Measurements from ENCODE around the gene NLGN4X.

Gene NLGN4X

DNA sequence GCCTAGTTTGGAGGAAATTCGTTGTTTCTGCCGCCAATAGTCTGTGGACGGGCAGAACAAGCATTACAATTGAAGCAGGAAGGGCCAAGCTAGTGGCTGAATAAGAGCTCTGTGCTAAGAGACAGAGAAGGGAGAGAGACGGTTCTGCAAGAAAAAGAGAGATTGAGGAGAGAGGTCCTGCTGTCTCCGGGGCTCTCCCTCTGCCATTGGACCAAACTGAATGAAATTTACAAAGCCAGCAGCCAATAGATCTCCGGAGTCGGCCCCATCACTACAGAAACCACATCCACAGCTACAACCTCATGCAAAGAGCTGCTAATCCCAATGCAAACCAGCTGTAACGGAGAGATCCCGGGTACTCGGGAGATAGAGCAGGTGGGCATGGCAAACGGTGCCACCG lies at the start of gene NLGN4X:
Gene NLGN4X (minus strand): TSS at position 148 of the 400 bp plus-strand sequence. CDS start 77,401 bp downstream, outside the sequence.
- DNase-seq, result no peak

DNA sequence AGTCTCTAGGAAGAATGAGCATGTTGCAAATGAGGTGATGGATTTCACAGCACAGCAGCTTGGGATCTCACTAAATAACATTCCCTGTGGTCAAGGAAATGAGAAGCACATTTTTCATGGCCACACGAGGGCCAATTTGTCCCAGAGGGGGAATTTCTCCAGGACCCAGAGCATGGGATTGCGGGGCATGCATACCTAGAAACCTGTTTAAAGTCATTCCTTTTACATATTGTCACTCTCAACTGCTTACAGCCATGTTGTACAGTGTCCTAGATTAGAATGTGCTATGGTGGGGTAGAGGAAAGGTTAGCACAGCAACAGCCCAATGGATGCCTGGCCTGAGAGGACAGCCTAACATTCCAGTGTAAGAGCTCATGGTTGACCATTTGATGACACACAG lies 37.4 kb upstream of the NLGN4X start:
- DNase-seq, result no peak

DNA sequence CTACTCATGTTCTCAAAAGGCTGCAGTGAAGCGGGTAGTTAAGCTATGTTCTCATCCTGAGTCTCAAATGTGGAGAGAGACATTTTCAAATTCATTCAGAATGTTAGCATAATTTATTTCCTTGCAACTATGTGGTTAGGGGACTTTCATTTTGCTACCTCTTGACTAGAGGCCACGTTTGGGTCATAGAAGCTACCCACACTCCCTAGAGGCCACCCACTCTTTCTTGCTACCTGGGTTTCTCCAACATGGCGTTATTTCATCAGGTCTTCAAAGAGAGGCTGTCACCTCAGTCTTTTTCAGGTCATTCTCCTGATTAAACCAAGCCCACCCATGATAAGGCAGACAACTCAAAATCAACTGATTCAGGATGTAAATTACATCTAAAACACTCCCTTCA lies 34.3 kb upstream of the NLGN4X start:
- no peak for DNase-seq

DNA sequence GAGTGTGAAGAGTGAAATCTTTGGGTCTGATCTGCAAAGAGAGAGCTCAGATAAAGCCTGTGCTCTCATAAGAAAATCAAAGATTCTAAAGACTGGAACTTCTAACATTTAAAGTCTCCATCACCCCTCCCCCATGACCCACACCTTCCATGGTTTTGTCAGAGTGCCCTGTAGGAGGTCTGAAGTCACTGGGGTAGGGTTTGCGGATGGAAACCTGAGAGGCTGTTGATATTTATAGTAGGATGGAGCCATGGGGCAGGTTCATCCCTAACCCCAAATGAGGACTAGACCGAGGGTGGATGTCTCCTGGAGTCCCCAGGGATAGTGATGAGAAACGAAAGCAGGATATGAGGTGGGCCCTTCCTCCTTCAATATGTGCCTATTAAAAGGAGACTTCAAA lies 28.4 kb upstream of the NLGN4X start:
- no peak for DNase-seq

DNA sequence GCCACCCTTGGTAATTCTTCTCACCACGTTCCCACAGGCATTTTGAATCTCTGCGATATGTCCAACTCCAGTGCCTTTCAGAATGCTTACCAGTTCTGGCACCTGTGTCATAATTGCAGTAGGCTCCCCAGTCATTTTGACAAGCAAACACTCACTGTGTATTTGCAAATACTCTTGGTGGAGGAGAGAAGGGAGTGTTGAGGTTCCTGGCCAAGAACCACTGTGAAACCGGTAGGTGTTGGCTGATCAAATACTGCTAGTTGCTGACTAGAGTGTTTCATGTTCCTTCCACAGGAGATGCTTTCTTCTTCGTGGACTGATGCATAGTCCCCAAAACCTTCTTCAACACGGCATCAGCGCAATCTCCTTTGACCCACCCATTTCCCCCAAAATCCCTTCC lies 16.0 kb upstream of the NLGN4X start:
- no peak for DNase-seq

DNA sequence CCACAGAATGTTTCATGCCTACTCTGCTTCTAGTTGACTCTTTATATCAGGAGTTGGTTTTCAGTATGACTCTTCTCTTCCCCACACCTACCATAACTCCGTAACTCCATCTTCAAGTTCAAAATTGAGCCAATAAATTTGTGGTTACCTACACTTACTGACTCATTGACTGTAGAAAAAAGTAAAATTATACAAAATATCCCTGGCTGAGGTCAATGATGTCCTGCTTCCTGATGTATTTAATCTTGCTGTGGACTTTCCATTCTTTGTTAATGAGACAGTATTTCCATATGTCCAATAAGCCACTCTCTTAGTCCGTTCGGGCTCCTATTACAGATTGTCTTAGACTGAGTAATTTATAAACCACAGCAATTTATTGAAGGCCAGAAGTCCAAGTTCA lies 9.9 kb upstream of the NLGN4X start:
- DNase-seq, result no peak

DNA sequence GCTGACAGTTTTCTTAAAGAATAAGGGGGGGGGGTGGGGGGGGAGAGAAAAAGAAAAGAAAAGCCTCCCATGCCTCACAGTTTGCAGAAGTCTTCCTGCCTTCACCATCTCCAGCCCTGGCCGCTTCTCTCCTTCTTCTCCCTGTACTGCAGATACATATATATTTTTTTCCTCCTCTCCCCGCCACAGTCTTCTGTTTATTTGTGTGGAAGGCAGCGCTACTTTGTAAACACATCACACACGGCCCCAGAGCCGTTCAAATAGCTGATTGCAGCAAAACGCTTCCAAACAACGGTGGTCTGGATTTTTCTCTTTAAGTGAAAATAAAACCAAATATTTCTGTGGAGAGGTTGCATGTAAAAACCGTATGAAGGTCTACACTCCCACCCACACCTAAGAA lies 732 bp downstream of the NLGN4X start:
- no peak for DNase-seq

DNA sequence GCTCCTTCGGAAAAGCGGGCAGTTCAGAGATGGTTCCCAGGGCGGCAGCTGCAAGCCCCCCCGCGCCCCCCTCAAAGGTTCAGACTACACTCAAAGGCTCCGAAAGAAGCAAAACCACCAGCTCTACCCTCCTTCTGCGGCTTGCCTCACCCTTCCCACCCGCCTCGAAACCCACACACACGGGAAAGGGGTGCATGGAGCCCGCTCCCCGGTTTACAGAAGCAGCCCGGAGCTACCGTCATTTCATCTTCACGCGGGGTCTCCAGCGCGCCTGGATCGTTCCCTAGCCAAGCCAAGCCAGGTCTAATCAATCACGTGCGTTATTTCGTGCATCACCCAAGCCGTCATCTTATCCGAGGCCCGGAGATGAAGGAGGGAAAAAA lies 1.2 kb downstream of the NLGN4X start:
- no peak for DNase-seq

DNA sequence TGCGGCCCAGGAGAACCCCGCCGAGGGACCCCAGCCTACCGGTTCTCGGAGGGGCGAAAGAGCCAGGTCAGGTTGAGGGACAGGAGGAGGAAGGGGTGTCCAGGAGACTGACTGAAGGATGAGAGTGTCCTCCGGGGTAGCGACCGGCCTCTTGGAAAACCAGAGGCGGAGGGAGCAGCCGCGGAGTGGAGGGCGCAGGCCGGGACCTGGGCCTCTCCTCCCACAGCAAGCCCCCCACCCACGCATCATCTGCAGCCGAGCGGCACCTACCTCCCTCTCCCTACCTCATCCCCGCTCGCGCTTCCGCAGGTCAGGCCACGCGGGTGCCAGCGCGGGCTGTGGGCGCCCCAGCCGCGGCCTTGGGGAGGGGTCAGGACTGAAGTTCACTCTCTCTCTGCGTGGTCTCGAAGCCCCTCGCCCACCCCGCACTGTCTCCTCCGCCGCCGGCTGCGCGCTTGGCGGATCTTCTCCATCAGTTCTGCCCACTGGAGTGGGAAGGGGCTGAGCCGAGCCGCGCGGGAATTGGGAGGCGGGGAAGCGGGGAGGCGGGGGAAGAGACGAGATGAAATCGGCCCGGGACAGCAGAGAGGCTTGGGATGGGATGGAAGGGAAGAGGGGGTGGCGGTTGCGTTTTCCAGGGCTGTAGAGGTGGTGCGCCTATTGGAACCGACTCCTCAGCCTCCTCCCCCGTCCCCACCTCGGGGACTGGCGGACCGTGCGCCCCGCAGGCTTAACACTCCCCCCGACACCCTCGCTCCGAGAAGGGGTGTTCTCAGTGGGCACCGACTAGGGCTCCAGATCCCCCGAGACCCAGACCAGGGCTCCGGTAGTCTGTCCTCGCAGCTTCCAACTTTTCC lies 1.8 kb downstream of the NLGN4X start:
- DNase-seq, result no peak

DNA sequence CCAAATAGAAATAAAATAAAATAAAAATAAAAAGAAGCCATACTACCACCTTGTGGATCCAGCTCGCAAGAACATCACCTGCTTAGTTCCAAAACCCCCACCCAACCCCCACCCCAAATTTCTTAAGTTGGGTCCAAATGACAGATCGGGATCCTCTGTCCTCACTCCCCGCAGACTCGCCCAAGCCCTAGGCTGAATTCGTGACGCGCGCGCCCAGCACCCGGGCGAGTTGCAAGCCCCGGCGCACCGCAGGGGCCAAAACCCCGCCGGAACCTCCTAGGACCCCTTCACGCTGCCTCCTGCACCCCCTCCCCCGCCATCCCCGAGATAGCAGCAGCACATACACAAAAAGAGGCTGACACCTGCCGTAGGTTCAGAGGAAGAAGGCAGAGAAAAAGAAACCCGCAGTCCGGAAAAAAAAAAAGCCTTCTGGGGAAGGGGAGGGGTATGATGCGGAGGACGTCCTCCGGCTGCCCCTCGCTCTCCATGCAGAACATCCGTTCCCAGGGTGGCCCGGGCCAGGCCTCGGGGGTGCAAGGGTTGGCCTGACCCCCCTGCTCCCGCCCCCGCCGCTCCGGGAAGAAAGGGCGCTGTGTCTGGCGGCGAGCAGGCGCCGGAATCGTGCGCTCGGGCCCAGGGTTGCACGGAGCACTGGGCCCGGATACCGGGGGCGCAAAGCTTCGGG lies 2.6 kb downstream of the NLGN4X start:
- DNase-seq, result no peak

DNA sequence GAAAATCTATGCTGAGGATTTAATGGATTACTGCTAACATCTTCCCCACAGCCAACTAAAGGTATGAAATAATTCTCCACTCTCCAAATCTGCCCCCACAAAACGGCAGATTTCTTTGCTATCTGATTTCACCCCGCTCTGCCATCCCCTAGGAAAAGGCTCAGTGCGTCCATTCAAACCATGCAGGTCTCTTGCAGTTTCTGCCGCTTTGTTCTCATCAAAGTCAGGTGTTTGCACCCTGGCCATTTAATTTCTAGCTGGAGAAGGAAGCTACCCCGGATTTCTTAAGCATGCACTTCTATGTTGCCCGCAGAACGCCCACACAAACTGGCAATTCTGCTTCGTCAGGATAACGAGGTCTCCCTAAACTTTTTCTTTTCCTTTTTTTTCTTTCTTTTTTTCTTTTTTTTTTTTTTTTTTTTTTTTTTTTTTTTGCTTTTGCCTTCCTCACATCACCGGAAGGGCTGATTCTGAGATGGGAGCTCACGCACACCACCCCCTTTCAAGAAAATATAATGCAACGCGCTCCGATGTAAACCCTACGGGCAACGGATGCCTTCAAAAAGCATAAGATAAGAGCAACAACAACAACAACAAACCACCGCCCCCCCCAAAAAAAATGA lies 3.3 kb downstream of the NLGN4X start:
- no peak for DNase-seq

DNA sequence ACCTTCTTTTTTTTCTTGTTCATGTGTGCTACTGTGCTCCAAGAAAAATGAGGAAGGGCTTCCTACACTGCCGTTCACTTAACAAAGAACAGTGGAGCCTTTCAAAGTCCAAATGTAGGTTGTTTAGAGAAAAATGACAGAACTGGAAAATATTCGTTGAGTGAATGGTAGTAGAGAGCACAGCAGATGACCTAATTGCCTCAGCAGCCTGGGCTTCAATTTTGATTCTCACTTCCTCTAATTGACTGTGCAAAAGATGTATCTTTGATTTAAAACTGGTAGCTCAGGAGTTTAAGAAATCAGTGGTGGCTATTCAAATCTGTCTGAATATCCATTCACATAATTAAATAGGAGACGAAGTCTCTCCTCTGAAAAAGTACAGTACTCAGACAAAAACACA lies 5.2 kb downstream of the NLGN4X start:
- DNase-seq, result no peak

DNA sequence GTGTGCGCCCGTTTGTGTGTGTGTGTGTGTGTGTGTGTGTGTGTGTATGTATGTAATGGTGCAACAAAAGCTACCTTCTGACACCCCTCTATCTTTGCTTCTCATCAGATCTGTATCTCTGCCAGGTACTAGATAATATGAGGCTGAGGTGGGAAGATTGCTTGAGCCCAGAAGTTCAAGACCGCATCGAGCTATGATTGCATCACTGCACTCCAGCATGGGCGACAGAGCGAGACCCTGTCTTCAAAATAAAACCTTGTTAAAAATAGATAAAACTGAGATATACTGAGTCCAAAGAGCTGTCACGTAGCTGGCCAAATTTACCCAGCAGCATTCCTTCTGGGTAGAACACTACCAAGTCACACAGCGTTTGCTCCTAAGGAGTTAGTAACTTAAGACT lies 18.4 kb downstream of the NLGN4X start:
- DNase-seq, result no peak

DNA sequence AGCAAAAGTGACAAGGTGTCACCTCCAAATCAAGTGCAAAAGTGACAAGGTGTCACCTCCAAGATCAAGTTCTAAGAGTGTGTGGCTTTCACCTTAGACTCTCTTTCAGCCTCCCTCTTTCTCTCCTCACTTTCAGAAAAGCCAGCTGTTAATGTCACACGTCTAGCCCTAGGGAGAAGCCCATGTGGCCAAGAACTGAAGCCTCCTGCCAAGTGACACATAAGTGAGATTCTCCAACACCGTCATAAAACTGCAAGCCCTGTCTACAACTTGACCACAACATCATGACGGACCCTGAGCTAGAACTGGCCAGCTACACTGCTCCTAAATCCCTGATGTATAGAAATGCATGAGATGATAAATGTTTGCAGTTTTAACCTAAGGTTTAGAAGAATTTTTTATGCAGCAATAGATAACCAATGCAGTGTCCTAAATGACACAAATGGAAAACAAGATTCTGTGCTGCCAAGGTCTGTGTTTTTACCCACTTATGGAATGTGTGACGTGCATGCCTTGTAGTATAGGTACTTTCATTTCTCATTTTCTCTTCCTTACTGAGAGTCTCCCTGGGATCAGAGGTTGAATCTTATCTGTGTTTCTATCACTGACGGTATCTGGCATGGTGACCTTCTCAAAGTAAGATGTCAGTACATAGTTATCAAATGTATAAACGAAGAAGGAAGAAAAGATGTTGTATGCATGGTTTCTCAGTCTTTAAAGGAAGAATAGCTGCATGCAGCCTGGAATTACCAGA lies 25.0 kb downstream of the NLGN4X start:
- DNase-seq, result no peak

DNA sequence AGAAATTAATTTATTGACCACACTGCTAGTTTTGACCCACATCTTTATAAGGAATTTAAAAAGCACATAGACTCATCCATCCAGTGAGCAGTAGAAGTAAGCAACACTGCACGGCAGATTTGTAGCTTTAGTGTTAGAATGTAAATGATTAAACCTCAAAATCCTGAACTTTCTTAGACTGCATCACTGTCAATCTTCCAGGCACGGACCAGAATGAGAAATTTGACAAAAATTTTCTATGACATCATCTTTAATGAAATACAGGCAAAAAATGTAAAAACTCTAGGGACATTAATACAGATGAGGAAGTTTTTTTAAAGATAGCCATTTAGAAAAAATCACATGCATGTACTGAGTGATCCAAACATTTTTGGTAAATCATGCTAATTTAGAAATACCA lies 29.2 kb downstream of the NLGN4X start:
- DNase-seq, result no peak

DNA sequence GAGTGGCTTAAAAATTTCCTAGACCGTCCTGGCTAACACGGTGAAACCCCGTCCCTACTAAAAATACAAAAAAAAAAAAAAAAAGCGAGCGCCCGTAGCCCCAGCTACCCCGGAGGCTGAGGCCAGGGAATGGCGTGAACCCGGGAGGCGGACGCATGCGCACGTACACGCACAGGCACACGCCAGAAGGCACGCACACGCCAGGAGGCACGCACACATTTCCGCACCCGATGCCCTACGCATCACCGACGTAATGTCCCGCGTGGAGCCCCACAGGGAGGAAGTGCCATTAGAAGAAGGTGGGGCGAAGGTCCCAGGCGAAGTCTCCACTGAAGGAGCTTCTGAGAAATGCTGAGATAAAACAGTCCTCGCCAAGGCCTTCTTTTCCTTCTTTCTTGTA lies 41.4 kb downstream of the NLGN4X start:
- DNase-seq, result no peak

DNA sequence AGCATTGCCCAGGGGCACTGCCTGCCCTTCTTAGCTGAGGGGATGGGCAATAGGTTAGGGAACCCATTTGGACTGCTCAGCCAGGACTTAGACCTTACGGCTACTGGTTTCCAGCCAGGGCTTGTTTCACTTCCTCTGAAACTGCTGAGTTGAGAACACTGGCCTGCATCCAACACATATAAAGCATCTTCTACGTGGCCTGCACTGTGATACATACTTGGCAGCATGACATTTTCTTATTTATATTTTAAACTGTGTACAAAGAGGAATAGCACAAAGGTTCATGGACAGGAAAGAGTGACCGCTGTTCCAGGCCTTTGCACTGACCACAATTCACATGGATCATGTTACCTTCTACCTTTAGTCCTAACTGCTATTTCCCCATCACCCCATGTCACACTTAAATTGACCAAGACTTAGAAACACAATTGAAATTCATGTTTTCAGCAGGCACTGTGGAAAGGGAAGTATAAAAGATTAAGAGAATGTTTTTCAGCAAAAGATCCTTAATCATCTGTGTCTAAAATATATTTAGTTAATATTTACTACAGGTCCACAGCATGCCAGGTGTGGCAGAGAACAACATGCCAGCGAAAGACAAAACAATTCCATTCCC lies 43.7 kb downstream of the NLGN4X start:
- no peak for DNase-seq

DNA sequence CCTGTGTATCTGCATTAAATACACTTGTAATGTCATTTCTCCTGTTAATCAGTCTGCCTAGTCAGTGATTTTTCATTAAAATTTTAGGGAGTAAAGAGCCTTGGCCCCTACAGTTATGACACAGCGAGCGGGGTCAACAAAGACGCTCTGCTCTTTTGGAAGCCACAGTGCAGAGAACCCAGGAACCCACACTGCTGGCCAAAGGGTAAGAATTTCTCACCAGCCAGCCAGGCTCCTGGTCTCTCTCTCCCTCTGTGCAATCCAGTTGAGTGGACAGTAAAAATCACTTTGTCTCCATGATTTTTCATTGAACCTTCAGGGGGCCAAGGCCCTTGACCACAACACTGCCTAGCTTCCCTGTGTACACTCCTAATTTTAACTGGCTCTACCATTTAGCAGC lies 52.8 kb downstream of the NLGN4X start:
- DNase-seq, result no peak

DNA sequence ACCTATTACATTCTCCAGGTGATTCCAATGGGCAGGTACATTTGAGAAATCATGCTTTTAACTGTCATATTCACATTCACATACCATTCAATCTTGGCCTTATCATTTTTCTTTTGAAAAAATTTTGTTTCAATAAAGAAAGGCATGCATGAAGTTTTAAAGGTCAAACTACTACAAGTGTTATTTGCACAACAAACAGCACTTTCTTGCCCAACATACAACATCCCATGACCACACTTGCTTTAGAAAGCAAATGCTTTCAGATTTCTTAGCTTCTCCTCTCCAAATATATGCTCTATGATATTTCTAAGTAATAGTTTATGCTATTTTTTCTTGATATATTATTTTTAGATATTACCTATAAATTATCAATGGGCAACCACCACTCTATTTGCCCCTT lies 58.2 kb downstream of the NLGN4X start:
- no peak for DNase-seq

DNA sequence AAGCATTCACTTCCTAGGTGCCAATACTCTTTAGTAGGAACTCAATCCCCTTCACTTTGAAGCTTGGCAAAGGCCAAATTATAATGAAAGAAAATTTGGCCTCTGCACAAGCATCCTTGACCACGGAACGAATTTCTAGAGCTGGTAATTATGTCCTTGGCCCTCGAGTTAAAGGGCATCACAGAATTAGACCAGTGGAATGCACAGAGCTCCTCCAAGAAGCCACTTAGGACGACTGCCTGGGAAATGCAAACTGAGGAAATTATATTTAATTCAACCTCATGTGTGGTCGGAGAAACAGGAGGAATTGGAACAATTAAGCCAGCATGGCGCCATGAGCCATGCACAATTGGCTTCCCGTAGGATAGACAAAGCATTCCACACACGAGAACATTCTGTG lies 59.3 kb downstream of the NLGN4X start:
- DNase-seq, result no peak

DNA sequence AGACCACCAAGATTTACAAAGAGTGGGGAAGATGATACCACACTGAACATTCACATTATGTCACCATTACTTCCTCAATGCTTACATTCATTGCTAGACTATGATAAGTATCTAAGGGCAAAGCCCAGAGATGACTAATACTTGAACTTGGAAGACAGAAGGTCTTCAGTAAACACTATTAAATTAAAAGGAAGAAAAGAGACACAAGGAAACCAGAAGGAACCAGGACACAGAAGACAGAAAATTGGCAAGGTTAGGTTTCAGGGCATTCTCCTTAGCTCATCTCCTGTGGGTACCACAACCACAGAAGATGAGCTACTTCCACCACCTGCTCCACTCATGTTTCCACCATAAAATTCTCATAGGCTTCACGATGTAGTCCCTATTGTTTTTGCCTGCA lies 64.9 kb downstream of the NLGN4X start:
- no peak for DNase-seq

DNA sequence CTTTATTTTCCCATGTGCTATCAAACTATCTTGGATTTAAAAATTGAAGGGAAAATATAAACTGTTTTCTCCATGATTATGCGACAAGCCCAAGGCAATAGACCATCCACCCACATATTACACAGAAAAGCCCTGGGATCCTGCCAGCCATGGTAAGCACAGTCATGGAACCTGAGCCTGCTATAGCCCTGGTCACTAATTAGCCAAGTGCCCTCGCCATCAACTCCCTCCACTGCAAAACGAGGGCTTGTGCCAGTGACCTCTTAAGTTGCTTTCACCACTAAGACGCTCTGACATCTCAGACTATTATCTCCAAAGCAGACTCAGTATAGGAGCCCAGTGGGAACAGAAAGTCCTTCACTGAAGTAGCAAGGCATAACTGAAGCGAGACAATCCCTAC lies 69.2 kb downstream of the NLGN4X start:
- DNase-seq, result no peak

DNA sequence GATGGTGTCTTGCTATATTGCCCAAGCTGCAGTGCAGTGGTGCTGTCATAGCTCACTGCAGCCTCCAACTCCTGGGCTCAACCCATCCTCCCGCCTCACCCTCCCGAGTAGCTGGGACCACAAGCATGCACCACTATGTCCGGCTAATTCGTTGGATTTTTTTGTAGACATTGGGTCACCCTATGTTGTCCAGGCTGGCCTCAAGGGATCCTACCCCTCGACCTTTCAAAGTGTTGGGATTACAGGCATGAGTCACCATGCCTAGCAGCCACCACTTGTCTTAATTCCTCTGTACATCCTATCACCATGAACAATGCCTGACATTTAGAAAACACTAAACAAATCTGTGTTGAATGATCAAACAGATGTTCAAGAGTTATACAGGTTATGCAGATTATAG lies 76.7 kb downstream of the NLGN4X start:
- DNase-seq, result no peak

Data from activated CD8-positive, alpha-beta memory T cell treated with anti-CD3 and anti-CD28 coated beads, Interleukin-2, amount 50 U/mL, for 4 hours (primary cell).